NOMO-1 (cell line): ENCODE measurements around the gene LMO7.

Experiments
- DNase-seq, 2 experiments: peaks; one replicate each; lab custom pipeline; 2025; ENCODE audit not compliant: unreplicated experiment in 2 of 2; lab: John Stamatoyannopoulos, UW

Gene LMO7

GRCh38 chr13:75876142-75877050 is 240.3 kb downstream of the LMO7 start:
- peak; percentile 43 to 50 for DNase-seq

- no peak for DNase-seq
Observed at GRCh38 chr13:75877071-75877470, 240.9 kb downstream of the LMO7 start.

- no peak for DNase-seq
Observed at GRCh38 chr13:75879656-75880055, 243.5 kb downstream of the LMO7 start.

DNA sequence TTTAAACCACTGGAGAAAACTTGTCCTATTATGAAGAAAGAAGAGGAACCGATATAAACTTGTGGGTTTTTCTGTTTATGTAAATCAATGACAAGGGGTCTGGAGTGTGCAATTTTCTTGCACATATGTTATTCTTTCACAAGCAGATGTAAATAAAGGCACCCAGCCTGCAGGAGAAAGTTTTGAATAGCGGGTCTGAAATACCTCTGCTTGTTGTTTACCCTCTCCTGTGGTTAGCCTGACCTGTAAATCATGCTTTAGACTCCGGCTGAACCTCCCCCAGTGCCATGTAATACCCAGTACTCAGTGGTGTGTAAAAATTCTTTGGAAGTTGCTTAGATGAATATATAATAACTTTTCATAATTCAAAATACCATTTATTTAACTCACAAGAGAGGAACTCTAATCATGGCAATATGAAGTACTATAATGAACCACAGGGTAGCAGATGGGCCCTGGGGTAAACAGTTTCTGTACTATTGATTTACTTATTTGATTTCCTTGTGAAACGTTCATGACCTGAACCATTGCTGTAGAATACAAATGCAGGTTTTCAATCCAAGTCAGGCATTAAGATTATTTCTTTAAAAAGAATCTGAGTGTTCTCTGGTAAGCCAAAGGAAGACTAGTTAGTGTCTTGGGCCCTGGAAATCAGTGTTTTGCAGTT is 245.1 kb downstream of the LMO7 start:
- DNase-seq: no peak

GRCh38 chr13:75882261-75882660 is 246.1 kb downstream of the LMO7 start:
- no peak for DNase-seq

DNA sequence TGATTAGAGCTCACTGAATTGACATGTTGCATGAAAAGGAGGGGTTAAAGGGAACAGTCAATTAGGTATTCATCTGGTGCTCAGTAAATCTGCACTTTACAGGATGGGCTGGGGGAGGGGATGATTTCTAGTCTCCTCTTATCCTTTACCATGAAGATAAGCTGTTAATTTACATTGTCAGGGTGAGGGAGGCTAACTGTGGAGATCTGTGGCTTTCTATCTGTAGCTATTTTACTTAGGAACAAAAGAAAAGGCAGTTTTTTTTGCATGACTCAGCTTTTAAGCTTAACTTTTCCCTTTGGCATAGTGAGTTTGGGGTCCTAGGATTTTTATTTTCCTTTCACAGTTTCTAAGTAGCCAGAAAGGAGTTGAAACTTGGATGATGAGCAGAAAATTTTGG is 253.3 kb downstream of the LMO7 start:
- no peak for DNase-seq

- no peak for DNase-seq
Observed at GRCh38 chr13:75895168-75895567, 259.0 kb downstream of the LMO7 start.

- DNase-seq: no peak
Observed at GRCh38 chr13:75896271-75896670, 260.1 kb downstream of the LMO7 start.

- DNase-seq: no peak
Observed at GRCh38 chr13:75897386-75897785, 261.3 kb downstream of the LMO7 start.

- no peak for DNase-seq
Observed at GRCh38 chr13:75901501-75901900, 265.4 kb downstream of the LMO7 start.

GRCh38 chr13:75902166-75903104 is 266.3 kb downstream of the LMO7 start:
- DNase-seq: no peak

GRCh38 chr13:75904012-75904411 is 267.9 kb downstream of the LMO7 start:
- DNase-seq: no peak

- no peak for DNase-seq
Observed at GRCh38 chr13:75906315-75906714, 270.2 kb downstream of the LMO7 start.

DNA sequence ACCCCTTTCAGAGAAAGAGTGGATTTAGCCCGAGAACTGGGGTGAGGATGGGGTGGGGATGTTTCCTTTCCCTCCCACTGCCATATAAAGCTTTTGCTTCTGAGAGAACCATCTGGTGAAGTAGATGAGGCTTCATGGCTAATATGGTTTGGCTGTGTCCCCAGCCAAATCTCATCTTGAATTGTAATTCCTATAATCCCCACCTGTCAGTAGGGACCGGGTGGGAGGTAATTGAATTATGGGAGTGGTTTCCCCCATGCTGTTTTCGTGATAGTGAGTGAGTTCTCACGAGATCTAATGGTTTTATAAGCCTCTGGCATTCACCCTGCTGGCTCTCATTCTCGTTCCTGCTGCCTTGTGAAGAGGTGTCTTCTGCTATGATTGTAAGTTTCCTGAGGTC is 270.9 kb downstream of the LMO7 start:
- no peak for DNase-seq

GRCh38 chr13:75908141-75908540 is 272.0 kb downstream of the LMO7 start:
- DNase-seq: no peak
